CD14-positive monocyte (primary cell): ENCODE data around the gene LRRC4C. TPM values are rescaled to one million over a fixed set of nuclear protein-coding genes. Genes with fewer than 3 reads are reported as not detected.

ENCODE experiments used
- DNase-seq, 3 donors: peaks; one replicate each; pipeline ENCODE4 v3.0.0-alpha.2; 2011 to 2022
- H2AFZ ChIP-seq: 2 replicates; pipeline ENCODE4 v1.6.0; 2012; ENCODE audit warnings: mild to moderate bottlenecking, low read depth, low read length, inconsistent platforms; ENCODE audit not compliant: insufficient read depth, poor library complexity, severe bottlenecking
- H3K27ac ChIP-seq, 2 donors: 1 replicate in 1 of 2; 2 replicates in 1 of 2; pipeline ENCODE4 v1.5.1; 2012 to 2013; ENCODE audit warnings: low read length in 2 of 2, control low read depth in 1 of 2, inconsistent platforms in 1 of 2, low read depth in 1 of 2, mild to moderate bottlenecking in 1 of 2
- H3K27me3 ChIP-seq, 2 donors: one replicate each; pipeline versions ENCODE4 v1.6.0 to v1.6.1; 2011 to 2013; ENCODE audit warnings: low read length in 2 of 2; ENCODE audit not compliant: control insufficient read depth in 2 of 2, insufficient read depth in 2 of 2
- H3K36me3 ChIP-seq, 2 donors: replicated peaks in 1 of 2; 1 replicate in 1 of 2; 2 replicates in 1 of 2; pipeline versions ENCODE4 v1.5.1 to v1.6.1; 2012 to 2013; ENCODE audit warnings: low read length in 2 of 2, control low read depth in 1 of 2, inconsistent platforms in 1 of 2, mild to moderate bottlenecking in 1 of 2; ENCODE audit not compliant: insufficient read depth in 2 of 2, control insufficient read depth in 1 of 2
- H3K4me1 ChIP-seq, 2 donors: 1 replicate in 1 of 2; 2 replicates in 1 of 2; pipeline versions ENCODE4 v1.5.1 to v1.6.1; 2012 to 2013; ENCODE audit warnings: low read length in 2 of 2, control low read depth in 1 of 2, inconsistent platforms in 1 of 2, mild to moderate bottlenecking in 1 of 2, moderate library complexity in 1 of 2; ENCODE audit not compliant: insufficient read depth in 2 of 2, control insufficient read depth in 1 of 2
- H3K4me2 ChIP-seq: replicated peaks from 2 replicates; pipeline ENCODE3; 2012; ENCODE audit warnings: low read length, moderate library complexity, mild to moderate bottlenecking; ENCODE audit not compliant: poor library complexity, severe bottlenecking; ENCODE audit errors: extremely low read depth
- H3K4me3 ChIP-seq, 3 experiments: fragments of 200-600 bp in 1 of 3; sonication (generic) in 1 of 3; replicated peaks in 1 of 3; 1 replicate in 2 of 3; 2 replicates in 1 of 3; pipeline ENCODE4 v1.5.1; 2011 to 2013; ENCODE audit warnings: low read length in 3 of 3, mild to moderate bottlenecking in 3 of 3, control low read depth in 2 of 3, low read depth in 2 of 3, inconsistent platforms in 1 of 3, moderate library complexity in 1 of 3
- H3K79me2 ChIP-seq: 2 replicates; pipeline ENCODE4 v1.6.0; 2012; ENCODE audit warnings: mild to moderate bottlenecking, control low read depth, inconsistent platforms, low read length, moderate library complexity; ENCODE audit not compliant: insufficient read depth
- H3K9ac ChIP-seq: 2 replicates; pipeline ENCODE4 v1.6.0; 2017; ENCODE audit warnings: low read length, mild to moderate bottlenecking; ENCODE audit not compliant: insufficient read depth, poor library complexity, severe bottlenecking
- H3K9me3 ChIP-seq, 2 donors: replicated peaks in 1 of 2; 1 replicate in 1 of 2; 2 replicates in 1 of 2; pipeline versions ENCODE4 v1.5.1 to v1.6.1; 2012 to 2013; ENCODE audit warnings: low read length in 2 of 2, control low read depth in 1 of 2; ENCODE audit not compliant: control insufficient read depth in 1 of 2, insufficient read depth in 1 of 2
- H4K20me1 ChIP-seq: 2 replicates; pipeline ENCODE4 v1.6.0; 2012; ENCODE audit warnings: mild to moderate bottlenecking, low read length, control low read depth, moderate library complexity; ENCODE audit not compliant: insufficient read depth
- H3K27ac Mint-ChIP-seq, 7 donors: one replicate each; pipeline ENCODE4 v1.8.0; 2020; ENCODE audit warnings: mild to moderate bottlenecking in 7 of 7, mixed read lengths in 7 of 7, moderate library complexity in 6 of 7, inconsistent platforms in 2 of 7
- H3K27me3 Mint-ChIP-seq, 3 donors: one replicate each; pipeline ENCODE4 v1.8.0; 2021 to 2022; ENCODE audit warnings: low read depth in 3 of 3, mild to moderate bottlenecking in 3 of 3, mixed read lengths in 3 of 3, moderate library complexity in 3 of 3, inconsistent platforms in 1 of 3
- H3K36me3 Mint-ChIP-seq, 2 donors: one replicate each; pipeline ENCODE4 v1.8.0; 2020; ENCODE audit warnings: mixed read lengths in 2 of 2, inconsistent platforms in 1 of 2, mild to moderate bottlenecking in 1 of 2
- H3K4me1 Mint-ChIP-seq: one replicate; pipeline ENCODE4 v1.8.0; 2020; ENCODE audit warnings: mild to moderate bottlenecking, mixed read lengths
- H3K4me3 Mint-ChIP-seq, 2 donors: one replicate each; pipeline ENCODE4 v1.8.0; 2020; ENCODE audit warnings: mild to moderate bottlenecking in 2 of 2, mixed read lengths in 2 of 2, moderate library complexity in 1 of 2
- H3K9me3 Mint-ChIP-seq, 7 donors: one replicate each; pipeline ENCODE4 v1.8.0; 2020 to 2022; ENCODE audit warnings: mixed read lengths in 7 of 7, mild to moderate bottlenecking in 6 of 7, moderate library complexity in 6 of 7, inconsistent platforms in 2 of 7
- CTCF ChIP-seq: fragments of 200-600 bp; IDR thresholded peaks from one replicate; pipeline ENCODE4 v1.8.0; 2022; ENCODE audit warnings: antibody characterized with exemption, mild to moderate bottlenecking
- WGBS: methylation state at CpG from one replicate; pipeline ENCODE4 v1.1.5; 2013; ENCODE audit warnings: missing lambda C conversion rate; ENCODE audit not compliant: insufficient coverage; 5-methylcytosine and 5-hydroxymethylcytosine counted together
- intact Hi-C, 2 donors: fragments of 100-400 bp; cut with micrococcal nuclease; formaldehyde crosslinking; loops; one replicate each; pipeline versions ENCODE4 v1.15.0 to v1.15.1; 2023
- polyA plus RNA-seq, 3 donors: library from polyadenylated mRNA; depleted of rRNA in 1 of 3; unstranded in 2 of 3; stranded (reverse) in 1 of 3; fragments of 300-500 nt in 2 of 3; fragments of >200 nt in 1 of 3; fragmentation: Illumina TruSeq in 2 of 3; gene quantifications; 1 replicate in 2 of 3; 2 replicates in 1 of 3; pipeline ENCODE4 v1.2.3, GENCODE V29; 2012 to 2021

The LRRC4C gene
- polyA plus RNA-seq, 3 donors, result not detected

- H3K9me3 Mint-ChIP-seq, result peaks cover 0 to 3% (median 1%) of the 10 kb centered on the region in 7 donors
- H3K27me3 Mint-ChIP-seq, result no peaks in the 10 kb centered on the region
- no peak for DNase-seq
- no peaks in the 10 kb centered on the region for H3K4me1 Mint-ChIP-seq
- H3K4me3 ChIP-seq, result no peak overlapping the region
- no peak overlapping the region for H3K27ac Mint-ChIP-seq
- no peaks in the 10 kb centered on the region for H4K20me1 ChIP-seq
- no peaks in the 10 kb centered on the region for H3K36me3 ChIP-seq
- H3K4me2 ChIP-seq, result no peak overlapping the region
- no peaks in the 10 kb centered on the region for H3K36me3 Mint-ChIP-seq
- no peak overlapping the region for H3K27ac ChIP-seq
- no peak for TF ChIP-seq CTCF
- no peak overlapping the region for H2AFZ ChIP-seq
- H3K79me2 ChIP-seq, result no peaks in the 10 kb centered on the region
- intact Hi-C loops, result no loop called here
- no peak overlapping the region for H3K4me3 Mint-ChIP-seq
- no peaks in the 10 kb centered on the region for H3K27me3 ChIP-seq
- whole genome bisulfite sequencing, result no CpG with 5 or more reads among the region's 3 CpGs
- H3K9me3 ChIP-seq, result peaks cover 0 to 1% of the 10 kb centered on the region in 2 donors
- H3K4me1 ChIP-seq, result no peaks in the 10 kb centered on the region
- H3K9ac ChIP-seq, result no peak overlapping the region
These were observed 839.8 kb downstream of the LRRC4C start for GRCh38 chr11:40619654-40620053.

GRCh38 chr11:40606800-40607199 lies 852.7 kb downstream of the LRRC4C start:
- H3K4me3 ChIP-seq, result no peak overlapping the region

More at GRCh38 chr11:40606800-40607199, 852.7 kb downstream of the LRRC4C start:
- H3K36me3 Mint-ChIP-seq, result no peaks in the 10 kb centered on the region
- H2AFZ ChIP-seq, result no peak overlapping the region
- H3K9me3 ChIP-seq, result peaks cover 19 to 26% of the 10 kb centered on the region in 2 donors
- TF ChIP-seq CTCF, result no peak
- H3K4me1 Mint-ChIP-seq, result no peaks in the 10 kb centered on the region
- H3K9me3 Mint-ChIP-seq, result peaks cover 6 to 21% (median 11%) of the 10 kb centered on the region in 7 donors
- H3K27ac ChIP-seq, result no peak overlapping the region
- intact Hi-C loops, result no loop called here
- no peaks in the 10 kb centered on the region for H3K27me3 Mint-ChIP-seq
- H3K79me2 ChIP-seq, result no peaks in the 10 kb centered on the region
- no peak overlapping the region for H3K27ac Mint-ChIP-seq
- no peaks in the 10 kb centered on the region for H3K4me1 ChIP-seq
- WGBS, result no CpG with 5 or more reads among the region's 3 CpGs
- no peaks in the 10 kb centered on the region for H3K27me3 ChIP-seq
- no peaks in the 10 kb centered on the region for H4K20me1 ChIP-seq
- H3K36me3 ChIP-seq, result no peaks in the 10 kb centered on the region
- no peak for DNase-seq
- no peak overlapping the region for H3K9ac ChIP-seq
- no peak overlapping the region for H3K4me2 ChIP-seq
- H3K4me3 Mint-ChIP-seq, result no peak overlapping the region
